ENCODE results near the gene SLBP. TPM values are rescaled to one million over a fixed set of nuclear protein-coding genes. Genes with fewer than 3 reads are reported as not detected.

The SLBP gene
- total and polyA plus RNA-seq, 12 donors: 10.9 to 17.7 (median 12.8) TPM

- DNase-seq: peak; percentile 77 to 83
- Histone ChIP-seq H3K4me3 (peak overlapping the region in 9 of 10 donors; percentile 17 to 50 (median 39)), H3K27me3 (no peaks in the 10 kb centered on the region), H3K9me3 (no peaks in the 10 kb centered on the region), H3K4me1 (peaks cover 8 to 74% (median 35%) of the 10 kb centered on the region in 9 donors), H3K36me3 (peaks cover 0 to 86% (median 9%) of the 10 kb centered on the region in 9 donors), H3K27ac (peak overlapping the region; percentile 41 to 87 (median 80))
- no peak for TF ChIP-seq CTCF (IDR thresholded peaks at IDR 0.05)
- ATAC-seq: peak; percentile 31 to 93 (median 80)
- WGBS, 2 donors: 50 to 64% methylated on average over 18 of the region's 18 CpGs
- intact Hi-C loops (cut with DNase I): loop anchor here (2.0 to 10.0 kb wide), 6 partner anchors 35 to 383 kb away; partner anchors contain the start of gene UVSSA (in 1 of the 10)
Measured at GRCh38 chr4:1727117-1728031, 15.3 kb upstream of the SLBP start.

- Histone ChIP-seq H3K9me3 (no peaks in the 10 kb centered on the region), H3K4me3 (peak overlapping the region in 1 of 10 donors; percentile 9), H3K4me1 (peaks cover 13 to 82% (median 43%) of the 10 kb centered on the region in 9 donors), H3K27me3 (no peaks in the 10 kb centered on the region), H3K27ac (peak overlapping the region in 9 of 10 donors; percentile 63 to 87 (median 81)), H3K36me3 (peaks cover 0 to 77% (median 9%) of the 10 kb centered on the region in 9 donors)
- DNase-seq (peak; percentile 89), ATAC-seq (peak in 7 of 8 donors; percentile 42 to 81 (median 61))
- TF ChIP-seq CTCF (IDR thresholded peaks at IDR 0.05): peak; percentile 97 to 99 (median 99)
- intact Hi-C loops (cut with DNase I): loop anchor here (1.0 to 10.0 kb wide), 7 partner anchors 33 to 382 kb away; partner anchors contain the start of gene UVSSA (in 1 of the 10)
- WGBS, 2 donors: 53% methylated on average over 17 of the region's 17 CpGs
Measured at GRCh38 chr4:1726146-1726934, 14.2 kb upstream of the SLBP start.

GRCh38 chr4:1725521-1725920 is 13.4 kb upstream of the SLBP start:
- DNase-seq (no peak), ATAC-seq (no peak)
- no peak overlapping the region for H3K4me3 ChIP-seq
- no peaks in the 10 kb centered on the region for H3K27me3 ChIP-seq
- TF ChIP-seq CTCF (IDR thresholded peaks at IDR 0.05): no peak
- WGBS, 2 donors: 88 to 93% methylated on average over 10 of the region's 10 CpGs
- intact Hi-C loops (cut with DNase I): loop anchor here in 9 of 10 donors (2.0 to 10.0 kb wide), 6 partner anchors 33 to 381 kb away; partner anchors contain the start of gene UVSSA (in 1 of the 9)
- H3K36me3 ChIP-seq: peaks cover 0 to 69% (median 6%) of the 10 kb centered on the region in 9 donors
- H3K4me1 ChIP-seq: peaks cover 13 to 82% (median 43%) of the 10 kb centered on the region in 9 donors
- no peaks in the 10 kb centered on the region for H3K9me3 ChIP-seq
- peak overlapping the region in 1 of 10 donors; percentile 86 for H3K27ac ChIP-seq

Data from heart right ventricle (tissue), 16 donors.